B cell (primary cell): ENCODE data around the gene TRMT2B. TPM values are rescaled to one million over a fixed set of nuclear protein-coding genes. Genes with fewer than 3 reads are reported as not detected.
"Not testable (repeated sequence)": the region's sequence is repeated elsewhere in the genome, so short reads cannot be mapped to it uniquely, and the experiment has no call there.

Source experiments
- ATAC-seq: fragments of 200-7000 bp; cut with Tn5 transposase; one replicate; pipeline ENCODE4 v1.10.0; 2021; ENCODE audit warnings: low read depth, mild to moderate bottlenecking, moderate number of reproducible peaks, moderate library complexity
- CTCF ChIA-PET: fragments of 350-600 bp; sonication (Branson Sonifier 250); formaldehyde crosslinking; loops from one replicate; lab custom pipeline; 2021; ENCODE audit warnings: antibody characterized with exemption, inconsistent platforms; lab: Charles Lee
- POLR2A ChIA-PET: fragments of 350-600 bp; sonication (Branson Sonifier 250); formaldehyde crosslinking; loops from one replicate; lab custom pipeline; 2021; ENCODE audit warnings: antibody characterized with exemption; lab: Charles Lee
- DNase-seq: peaks from one replicate; pipeline ENCODE4 v3.0.0; 2013
- H2AFZ ChIP-seq: 2 replicates; pipeline ENCODE4 v1.6.1; 2012; ENCODE audit warnings: mild to moderate bottlenecking, low read depth, low read length; ENCODE audit not compliant: insufficient read depth, poor library complexity, severe bottlenecking
- H3K27ac ChIP-seq, 2 donors: 1 replicate in 1 of 2; 2 replicates in 1 of 2; pipeline ENCODE4 v1.5.1; 2012 to 2013; ENCODE audit warnings: low read length in 2 of 2, mild to moderate bottlenecking in 2 of 2, moderate library complexity in 1 of 2
- H3K27me3 ChIP-seq, 4 experiments: fragments of 200-600 bp in 1 of 4; sonication (generic) in 1 of 4; replicated peaks in 1 of 4; 1 replicate in 2 of 4; 2 replicates in 2 of 4; pipeline versions ENCODE4 v1.6.1 to v1.7.0; 2013 to 2016; ENCODE audit warnings: low read length in 3 of 4, mild to moderate bottlenecking in 2 of 4, mixed read lengths in 1 of 4, moderate library complexity in 1 of 4; ENCODE audit not compliant: insufficient read depth in 4 of 4, control insufficient read depth in 3 of 4; ENCODE audit errors: control extremely low read depth in 1 of 4
- H3K36me3 ChIP-seq, 2 experiments: replicated peaks in 1 of 2; 1 replicate in 1 of 2; 2 replicates in 1 of 2; pipeline versions ENCODE4 v1.6.1 to v1.7.1; 2013; ENCODE audit warnings: low read length in 1 of 2; ENCODE audit not compliant: insufficient read depth in 2 of 2, control insufficient read depth in 1 of 2; ENCODE audit errors: control extremely low read depth in 1 of 2, extremely low read depth in 1 of 2
- H3K4me1 ChIP-seq, 2 donors: fragments of 200-600 bp in 1 of 2; sonication (generic) in 1 of 2; 1 replicate in 1 of 2; 2 replicates in 1 of 2; pipeline versions ENCODE4 v1.5.1 to v1.6.1; 2013 to 2017; ENCODE audit warnings: low read length in 2 of 2; ENCODE audit not compliant: control insufficient read depth in 2 of 2, insufficient read depth in 2 of 2
- H3K4me2 ChIP-seq: replicated peaks from 2 replicates; pipeline ENCODE3; 2012; ENCODE audit warnings: mild to moderate bottlenecking, low read depth, low read length; ENCODE audit not compliant: poor library complexity, severe bottlenecking
- H3K4me3 ChIP-seq, 5 experiments: fragments of 200-600 bp in 1 of 5; sonication (generic) in 1 of 5; 1 replicate in 3 of 5; 2 replicates in 2 of 5; pipeline versions ENCODE4 v1.5.1 to v1.7.0; 2011 to 2016; ENCODE audit warnings: low read length in 4 of 5, mild to moderate bottlenecking in 4 of 5, low read depth in 2 of 5, control low read depth in 1 of 5, moderate library complexity in 1 of 5; ENCODE audit not compliant: insufficient read depth in 1 of 5; ENCODE audit errors: control extremely low read depth in 1 of 5, extremely low read depth in 1 of 5
- H3K79me2 ChIP-seq: fragments of 200-600 bp; sonication (generic); one replicate; pipeline ENCODE4 v1.6.0; 2016; ENCODE audit warnings: low read length; ENCODE audit not compliant: control insufficient read depth, insufficient read depth
- H3K9ac ChIP-seq: fragments of 200-600 bp; sonication (generic); 2 replicates; pipeline ENCODE4 v1.6.1; 2017; ENCODE audit warnings: mild to moderate bottlenecking, low read length, moderate library complexity
- H3K9me3 ChIP-seq, 3 donors: one replicate each; pipeline versions ENCODE4 v1.6.1 to v1.7.1; 2013; ENCODE audit warnings: low read length in 2 of 3; ENCODE audit not compliant: control insufficient read depth in 2 of 3, insufficient read depth in 1 of 3; ENCODE audit errors: control extremely low read depth in 1 of 3
- H4K20me1 ChIP-seq: 2 replicates; pipeline ENCODE4 v1.6.0; 2012; ENCODE audit warnings: mild to moderate bottlenecking, low read length; ENCODE audit not compliant: insufficient read depth, control insufficient read depth, poor library complexity, severe bottlenecking
- H3K27ac Mint-ChIP-seq: one replicate; pipeline ENCODE4 v1.8.0; 2021; ENCODE audit warnings: mixed read lengths
- H3K27me3 Mint-ChIP-seq: one replicate; pipeline ENCODE4 v1.8.0; 2021; ENCODE audit warnings: mixed read lengths
- H3K4me1 Mint-ChIP-seq: one replicate; pipeline ENCODE4 v1.8.0; 2021; ENCODE audit warnings: mixed read lengths
- H3K4me3 Mint-ChIP-seq: one replicate; pipeline ENCODE4 v1.8.0; 2021; ENCODE audit warnings: mixed read lengths
- H3K9me3 Mint-ChIP-seq: one replicate; pipeline ENCODE4 v1.8.0; 2022; ENCODE audit warnings: mixed read lengths; ENCODE audit not compliant: insufficient read depth
- EZH2 ChIP-seq: IDR thresholded peaks from 2 replicates; pipeline ENCODE4 v1.6.1; 2012; ENCODE audit warnings: borderline replicate concordance, low read depth, mild to moderate bottlenecking, moderate library complexity, low read length; ENCODE audit not compliant: insufficient read depth, poor library complexity, severe bottlenecking
- WGBS: methylation state at CpG from one replicate; pipeline ENCODE4 v1.1.5; 2013; ENCODE audit warnings: missing lambda C conversion rate; ENCODE audit not compliant: insufficient coverage; 5-methylcytosine and 5-hydroxymethylcytosine counted together
- intact Hi-C: fragments of 100-400 bp; cut with micrococcal nuclease; formaldehyde crosslinking; loops from one replicate; pipeline ENCODE4 v1.10.0; 2022
- polyA plus RNA-seq: library from polyadenylated mRNA; depleted of rRNA; stranded (reverse); fragments of >200 nt; gene quantifications from 2 replicates; pipeline ENCODE4 v1.2.3, GENCODE V29; 2012
- total RNA-seq, 2 donors: library from RNA; stranded (reverse); fragments of 120-200 nt in 1 of 2; gene quantifications; 1 replicate in 1 of 2; 2 replicates in 1 of 2; pipeline versions ENCODE4 v1.2.3 to v1.2.4, GENCODE V29; 2013 to 2022
- TF ChIP-seq, protein P1 (sequence below): fragments of 200-600 bp; IDR thresholded peaks from one replicate; pipeline ENCODE4 v1.8.0; 2022; ENCODE audit warnings: antibody characterized with exemption, mild to moderate bottlenecking

TRMT2B gene
- total and polyA plus RNA-seq, 2 donors (not counting 1 experiment from before 2014, with no cell fraction given), result 30.9 to 51.2 TPM

- no CpG with 5 or more reads among the region's 2 CpGs for WGBS
Observed at GRCh38 chrX:100990139-100990538, 61.8 kb downstream of the TRMT2B start.

DNA sequence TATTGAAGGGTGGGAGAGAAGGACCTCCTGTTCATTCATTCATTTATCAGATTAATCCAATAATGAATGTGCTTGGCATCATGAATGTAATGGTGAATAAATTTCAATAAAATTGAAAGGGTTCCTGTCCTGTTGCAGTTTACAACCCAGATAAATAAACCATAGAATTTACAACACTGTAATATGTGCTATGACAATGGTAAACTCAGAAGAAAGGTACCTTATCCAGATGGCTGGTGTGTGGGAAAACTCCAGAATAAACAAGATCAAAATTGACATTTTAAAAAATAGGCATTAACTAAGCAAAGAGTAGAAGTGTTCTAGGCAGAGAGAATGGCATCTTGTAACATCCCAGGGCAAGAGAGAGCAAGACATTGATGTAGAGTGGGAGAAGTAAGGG lies 67.1 kb downstream of the TRMT2B start:
- Histone ChIP-seq H3K27ac (no peak overlapping the region), H4K20me1 (no peaks in the 10 kb centered on the region), H3K36me3 (peaks cover 0 to 6% of the 10 kb centered on the region in 2 experiments), H3K4me3 (no peak overlapping the region), H3K27me3 (no peaks in the 10 kb centered on the region), H3K4me1 (peaks cover 0 to 3% of the 10 kb centered on the region in 2 donors), H2AFZ (no peak overlapping the region), H3K9me3 (no peaks in the 10 kb centered on the region), H3K4me2 (no peak overlapping the region), H3K9ac (no peak overlapping the region), H3K79me2 (no peaks in the 10 kb centered on the region)
- H3K27me3 Mint-ChIP-seq, result no peaks in the 10 kb centered on the region
- H3K4me3 Mint-ChIP-seq, result no peak overlapping the region
- no peak for TF ChIP-seq EZH2
- TF ChIP-seq, protein P1, sequence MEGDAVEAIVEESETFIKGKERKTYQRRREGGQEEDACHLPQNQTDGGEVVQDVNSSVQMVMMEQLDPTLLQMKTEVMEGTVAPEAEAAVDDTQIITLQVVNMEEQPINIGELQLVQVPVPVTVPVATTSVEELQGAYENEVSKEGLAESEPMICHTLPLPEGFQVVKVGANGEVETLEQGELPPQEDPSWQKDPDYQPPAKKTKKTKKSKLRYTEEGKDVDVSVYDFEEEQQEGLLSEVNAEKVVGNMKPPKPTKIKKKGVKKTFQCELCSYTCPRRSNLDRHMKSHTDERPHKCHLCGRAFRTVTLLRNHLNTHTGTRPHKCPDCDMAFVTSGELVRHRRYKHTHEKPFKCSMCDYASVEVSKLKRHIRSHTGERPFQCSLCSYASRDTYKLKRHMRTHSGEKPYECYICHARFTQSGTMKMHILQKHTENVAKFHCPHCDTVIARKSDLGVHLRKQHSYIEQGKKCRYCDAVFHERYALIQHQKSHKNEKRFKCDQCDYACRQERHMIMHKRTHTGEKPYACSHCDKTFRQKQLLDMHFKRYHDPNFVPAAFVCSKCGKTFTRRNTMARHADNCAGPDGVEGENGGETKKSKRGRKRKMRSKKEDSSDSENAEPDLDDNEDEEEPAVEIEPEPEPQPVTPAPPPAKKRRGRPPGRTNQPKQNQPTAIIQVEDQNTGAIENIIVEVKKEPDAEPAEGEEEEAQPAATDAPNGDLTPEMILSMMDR, result no peak
- DNase-seq (no peak), ATAC-seq (no peak)
- H3K4me1 Mint-ChIP-seq, result peaks cover 4% of the 10 kb centered on the region
- ChIA-PET POLR2A (no interaction called here), CTCF (no interaction called here)
- intact Hi-C loops, result no loop called here
- H3K27ac Mint-ChIP-seq, result no peak overlapping the region
- H3K9me3 Mint-ChIP-seq, result no peaks in the 10 kb centered on the region

More at GRCh38 chrX:100990139-100990538, 61.8 kb downstream of the TRMT2B start:
- Histone ChIP-seq H3K4me3 (no peak overlapping the region), H3K4me1 (peaks cover 0 to 3% of the 10 kb centered on the region in 2 donors), H3K79me2 (no peaks in the 10 kb centered on the region), H3K4me2 (no peak overlapping the region), H2AFZ (no peak overlapping the region), H3K9ac (no peak overlapping the region), H3K27me3 (no peaks in the 10 kb centered on the region), H4K20me1 (no peaks in the 10 kb centered on the region), H3K36me3 (peaks cover 0 to 5% of the 10 kb centered on the region in 2 experiments), H3K9me3 (no peaks in the 10 kb centered on the region), H3K27ac (no peak overlapping the region)
- DNase-seq, result no peak
- no peak for TF ChIP-seq EZH2
- TF ChIP-seq, protein P1, result no peak
- no peak overlapping the region for H3K4me3 Mint-ChIP-seq
- POLR2A ChIA-PET, result no interaction called here
- no peaks in the 10 kb centered on the region for H3K9me3 Mint-ChIP-seq
- no peaks in the 10 kb centered on the region for H3K27me3 Mint-ChIP-seq
- ATAC-seq, result no peak
- H3K27ac Mint-ChIP-seq, result no peak overlapping the region
- CTCF ChIA-PET, result interaction anchor here (0.6 kb wide), 1 partner anchor 19 kb away, joined by 3 read pairs; no protein-coding TSS in a partner anchor
- intact Hi-C loops, result no loop called here
- H3K4me1 Mint-ChIP-seq, result peaks cover 5% of the 10 kb centered on the region

DNA sequence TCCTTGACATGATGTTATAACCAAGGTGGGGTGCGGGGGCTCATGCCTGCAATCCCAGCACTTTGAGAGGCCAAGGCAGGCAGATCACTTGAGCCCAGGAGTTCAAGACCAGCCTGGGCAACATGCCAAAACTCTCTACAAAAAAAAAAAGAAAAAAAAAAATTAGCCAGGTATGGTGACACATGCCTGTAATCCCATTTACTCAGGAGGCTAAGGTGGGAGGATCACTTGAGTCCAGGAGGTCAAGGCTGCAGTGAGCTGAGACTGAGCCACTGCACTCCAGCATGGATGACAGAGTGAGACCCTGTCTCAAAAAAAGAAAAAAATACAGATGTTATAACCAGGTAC lies 70.4 kb downstream of the TRMT2B start:
- H3K4me1 Mint-ChIP-seq, H3K4me3 Mint-ChIP-seq, H3K27ac ChIP-seq, H2AFZ ChIP-seq, H3K9ac ChIP-seq, H3K36me3 ChIP-seq, intact Hi-C loops, H3K79me2 ChIP-seq, H3K4me2 ChIP-seq, CTCF ChIA-PET, H4K20me1 ChIP-seq, H3K9me3 Mint-ChIP-seq, H3K4me1 ChIP-seq, DNase-seq, H3K4me3 ChIP-seq, H3K9me3 ChIP-seq, H3K27me3 ChIP-seq, H3K27ac Mint-ChIP-seq, ATAC-seq, H3K27me3 Mint-ChIP-seq, POLR2A ChIA-PET: not testable (repeated sequence)
- WGBS, result no CpG with 5 or more reads among the region's 1 CpG
